ENCODE data around the gene NUFIP2. TPM values are rescaled to one million over a fixed set of nuclear protein-coding genes. Genes with fewer than 3 reads are reported as not detected.
"Not testable (repeated sequence)": the region's sequence is repeated elsewhere in the genome, so short reads cannot be mapped to it uniquely, and the experiment has no call there.

The NUFIP2 gene
- total and polyA plus RNA-seq, 9 donors: 8.1 to 52.4 (median 34.2) TPM

- intact Hi-C loops (cut with DNase I): no loop called here
- no peaks in the 10 kb centered on the region for H3K36me3 ChIP-seq
Observed at GRCh38 chr17:29273924-29274323, 20.0 kb downstream of the NUFIP2 start.

GRCh38 chr17:29271980-29272379 lies 22.0 kb downstream of the NUFIP2 start:
- H3K36me3 ChIP-seq; H3K9me3 ChIP-seq; H3K4me3 ChIP-seq; H3K4me1 ChIP-seq (ENCODE audit: insufficient read depth); H3K27me3 ChIP-seq; intact Hi-C loops (cut with DNase I); H3K27ac ChIP-seq; DNase-seq: not testable (repeated sequence)
- 90% methylated on average over 9 of the region's 9 CpGs for WGBS, 3 donors

More at GRCh38 chr17:29273924-29274323, 20.0 kb downstream of the NUFIP2 start:
- Histone ChIP-seq H3K4me3 (no peak overlapping the region), H3K27ac (no peak overlapping the region), H3K4me1 (ENCODE audit: insufficient read depth) (peaks cover 3% of the 10 kb centered on the region), H3K27me3 (no peaks in the 10 kb centered on the region), H3K9me3 (no peaks in the 10 kb centered on the region)
- WGBS, 3 donors: 66 to 77% (median 73%) methylated on average over 1 of the region's 1 CpG
- no peak for TF ChIP-seq EP300 (IDR thresholded peaks at IDR 0.05)
- TF ChIP-seq, protein P1, sequence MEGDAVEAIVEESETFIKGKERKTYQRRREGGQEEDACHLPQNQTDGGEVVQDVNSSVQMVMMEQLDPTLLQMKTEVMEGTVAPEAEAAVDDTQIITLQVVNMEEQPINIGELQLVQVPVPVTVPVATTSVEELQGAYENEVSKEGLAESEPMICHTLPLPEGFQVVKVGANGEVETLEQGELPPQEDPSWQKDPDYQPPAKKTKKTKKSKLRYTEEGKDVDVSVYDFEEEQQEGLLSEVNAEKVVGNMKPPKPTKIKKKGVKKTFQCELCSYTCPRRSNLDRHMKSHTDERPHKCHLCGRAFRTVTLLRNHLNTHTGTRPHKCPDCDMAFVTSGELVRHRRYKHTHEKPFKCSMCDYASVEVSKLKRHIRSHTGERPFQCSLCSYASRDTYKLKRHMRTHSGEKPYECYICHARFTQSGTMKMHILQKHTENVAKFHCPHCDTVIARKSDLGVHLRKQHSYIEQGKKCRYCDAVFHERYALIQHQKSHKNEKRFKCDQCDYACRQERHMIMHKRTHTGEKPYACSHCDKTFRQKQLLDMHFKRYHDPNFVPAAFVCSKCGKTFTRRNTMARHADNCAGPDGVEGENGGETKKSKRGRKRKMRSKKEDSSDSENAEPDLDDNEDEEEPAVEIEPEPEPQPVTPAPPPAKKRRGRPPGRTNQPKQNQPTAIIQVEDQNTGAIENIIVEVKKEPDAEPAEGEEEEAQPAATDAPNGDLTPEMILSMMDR (IDR thresholded peaks at IDR 0.05): no peak
- TF ChIP-seq POLR2A (IDR thresholded peaks at IDR 0.05): no peak
- DNase-seq: no peak

GRCh38 chr17:29263916-29264315 lies 30.0 kb downstream of the NUFIP2 start:
- Histone ChIP-seq H3K4me3 (no peak overlapping the region), H3K4me1 (ENCODE audit: insufficient read depth) (no peaks in the 10 kb centered on the region), H3K27ac (no peak overlapping the region), H3K9me3 (no peaks in the 10 kb centered on the region), H3K36me3 (no peaks in the 10 kb centered on the region), H3K27me3 (no peaks in the 10 kb centered on the region)
- TF ChIP-seq, protein P1 (IDR thresholded peaks at IDR 0.05): no peak
- TF ChIP-seq POLR2A (IDR thresholded peaks at IDR 0.05): no peak
- no peak for TF ChIP-seq EP300 (IDR thresholded peaks at IDR 0.05)
- intact Hi-C loops (cut with DNase I): no loop called here
- no peak for DNase-seq
- WGBS, 3 donors: 78 to 82% (median 81%) methylated on average over 5 of the region's 5 CpGs

DNA sequence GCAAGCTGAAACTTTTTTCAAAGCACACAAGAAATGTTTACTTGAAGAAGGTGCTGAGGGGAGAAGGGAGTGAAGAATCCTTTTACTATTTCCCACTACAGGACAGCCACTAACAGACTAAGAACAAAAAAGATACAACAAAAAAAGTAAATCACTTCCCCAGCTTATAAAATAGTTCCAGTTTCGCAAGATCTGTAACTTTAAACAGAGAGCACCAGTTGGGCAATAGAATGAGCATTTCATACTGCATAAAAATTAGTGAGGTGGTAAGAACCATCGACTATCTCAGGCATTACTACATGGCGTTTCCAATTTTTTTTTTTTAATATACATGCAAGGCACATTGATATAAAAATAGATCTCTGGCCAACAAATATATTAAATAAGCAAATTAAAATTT lies 36.2 kb downstream of the NUFIP2 start:
- no peak for TF ChIP-seq EP300 (IDR thresholded peaks at IDR 0.05)
- no peak for TF ChIP-seq POLR2A (IDR thresholded peaks at IDR 0.05)
- TF ChIP-seq, protein P1 (IDR thresholded peaks at IDR 0.05): no peak

GRCh38 chr17:29256735-29257466 lies 37.0 kb downstream of the NUFIP2 start:
- Histone ChIP-seq H3K36me3 (no peaks in the 10 kb centered on the region), H3K4me3 (no peak overlapping the region), H3K9me3 (no peaks in the 10 kb centered on the region), H3K4me1 (ENCODE audit: insufficient read depth) (no peaks in the 10 kb centered on the region), H3K27me3 (no peaks in the 10 kb centered on the region), H3K27ac (no peak overlapping the region)
- no peak for DNase-seq
- TF ChIP-seq EP300 (IDR thresholded peaks at IDR 0.05): no peak
- TF ChIP-seq, protein P1 (IDR thresholded peaks at IDR 0.05): no peak
- no peak for TF ChIP-seq POLR2A (IDR thresholded peaks at IDR 0.05)
- intact Hi-C loops (cut with DNase I): no loop called here
- 34 to 36% (median 35%) methylated on average over 8 of the region's 8 CpGs for WGBS, 3 donors

More for the DNA sequence above, 36.2 kb downstream of the NUFIP2 start:
- no peak for DNase-seq
- H3K4me1 ChIP-seq (ENCODE audit: insufficient read depth): no peaks in the 10 kb centered on the region
- no peak overlapping the region for H3K4me3 ChIP-seq
- intact Hi-C loops (cut with DNase I): no loop called here
- H3K27me3 ChIP-seq: no peaks in the 10 kb centered on the region
- no peaks in the 10 kb centered on the region for H3K9me3 ChIP-seq
- WGBS, 3 donors: 31 to 54% (median 44%) methylated on average over 3 of the region's 3 CpGs
- no peaks in the 10 kb centered on the region for H3K36me3 ChIP-seq
- no peak overlapping the region for H3K27ac ChIP-seq
